Stomach (tissue), 9 donors: Measurements from ENCODE around the gene UXS1. TPM values are rescaled to one million over a fixed set of nuclear protein-coding genes. Genes with fewer than 3 reads are reported as not detected.
A peak's percentile ranks its signal among the peaks of the same experiment; 100 is the strongest.

Source experiments
- DNase-seq, 2 donors: peaks; one replicate each; pipeline versions ENCODE4 v3.0.0 to v3.0.0-alpha.2; 2013 to 2019
- H3K27ac ChIP-seq, 5 donors: fragments of 200-600 bp in 4 of 5; sonication (generic) in 4 of 5; one replicate each; pipeline ENCODE4 v1.5.1; 2013 to 2019; ENCODE audit warnings: mild to moderate bottlenecking in 1 of 5, moderate library complexity in 1 of 5
- H3K27me3 ChIP-seq, 3 donors: fragments of 200-600 bp; sonication (generic); one replicate each; pipeline ENCODE4 v1.5.1; 2017 to 2019; ENCODE audit warnings: mixed run types in 1 of 3
- H3K36me3 ChIP-seq, 4 donors: fragments of 200-600 bp; sonication (generic); 1 replicate in 3 of 4; 2 replicates in 1 of 4; pipeline ENCODE4 v1.5.1; 2016 to 2019
- H3K4me1 ChIP-seq, 4 donors: fragments of 200-600 bp; sonication (generic); one replicate each; pipeline ENCODE4 v1.5.1; 2016 to 2019
- H3K4me3 ChIP-seq, 4 donors: fragments of 200-600 bp; sonication (generic) in 3 of 4; one replicate each; pipeline ENCODE4 v1.5.1; 2016 to 2019; ENCODE audit warnings: mild to moderate bottlenecking in 1 of 4
- H3K9me3 ChIP-seq, 4 donors: fragments of 200-600 bp; sonication (generic); one replicate each; pipeline ENCODE4 v1.5.1; 2016 to 2019
- CTCF ChIP-seq, 7 experiments: fragments of 450-650 bp in 4 of 7; fragments of 200-600 bp in 3 of 7; sonication (generic) in 3 of 7; IDR thresholded peaks; one replicate each; pipeline ENCODE4 v1.5.1; 2016 to 2019; ENCODE audit warnings: antibody characterized with exemption in 7 of 7, control low read depth in 2 of 7, mild to moderate bottlenecking in 1 of 7
- EP300 ChIP-seq: sonication (generic); formaldehyde crosslinking; IDR thresholded peaks from one replicate; pipeline ENCODE4 v1.6.1; 2017; ENCODE audit warnings: antibody characterized with exemption
- POLR2A ChIP-seq, 4 donors: fragments of 450-650 bp; IDR thresholded peaks; one replicate each; pipeline ENCODE4 v1.6.1; 2016; ENCODE audit warnings: antibody characterized with exemption in 4 of 4, control low read depth in 2 of 4, mild to moderate bottlenecking in 1 of 4, moderate library complexity in 1 of 4
- POLR2AphosphoS5 ChIP-seq, 3 donors: sonication (generic); formaldehyde crosslinking; IDR thresholded peaks; one replicate each; pipeline ENCODE4 v1.6.1; 2016; ENCODE audit warnings: antibody characterized with exemption in 3 of 3
- WGBS, 5 donors: extraction: QIAGEN DNeasy Blood & Tissue Kit in 3 of 5; methylation state at CpG; one replicate each; pipeline versions ENCODE4 v1.1.5 to v1.1.7; 2013 to 2018; 5-methylcytosine and 5-hydroxymethylcytosine counted together
- intact Hi-C: fragments of 100-400 bp; cut with DNase I; formaldehyde crosslinking; loops from one replicate; pipeline ENCODE4 v1.15.1; 2023; ENCODE audit warnings: low total_unique reads
- polyA plus RNA-seq, 3 donors: library from polyadenylated mRNA; stranded (reverse); fragments of 200-250 nt; gene quantifications; one replicate each; pipeline ENCODE4 v1.2.3, GENCODE V29; 2013
- total RNA-seq, 5 donors: library from RNA; depleted of rRNA; stranded (reverse); fragments of >200 nt; gene quantifications; one replicate each; pipeline versions ENCODE4 v1.1.0 to v1.2.3, GENCODE V29; 2014 to 2016
- donor health status: healthy with polysubstance abuse.
- donor health status: Bipolar disorder and iron deficiency.
- donor health status: healthy.

Gene UXS1
- total and polyA plus RNA-seq, 8 donors, result 7.0 to 111 (median 16.8) TPM

GRCh38 chr2:106129150-106129549 is 65.0 kb downstream of the UXS1 start:
- no peak for TF ChIP-seq EP300
- no peak for TF ChIP-seq POLR2A (IDR thresholded peaks at IDR 0.05)
- no peak for TF ChIP-seq CTCF (IDR thresholded peaks at IDR 0.05)
- TF ChIP-seq POLR2AphosphoS5 (IDR thresholded peaks at IDR 0.05), result no peak
- 89 to 99% (median 93%) methylated on average over 2 of the region's 2 CpGs for WGBS, 5 donors
- peaks cover 11 to 46% (median 28%) of the 10 kb centered on the region in 4 donors for H3K4me1 ChIP-seq
- no peak overlapping the region for H3K27ac ChIP-seq
- no peak for DNase-seq
- no peaks in the 10 kb centered on the region for H3K9me3 ChIP-seq
- peaks cover 6 to 27% (median 25%) of the 10 kb centered on the region in 4 donors for H3K36me3 ChIP-seq
- H3K4me3 ChIP-seq, result no peak overlapping the region
- no peaks in the 10 kb centered on the region for H3K27me3 ChIP-seq
- intact Hi-C loops, result no loop called here

GRCh38 chr2:106127776-106128268 is 66.3 kb downstream of the UXS1 start:
- peak overlapping the region in 4 of 5 donors; percentile 9 to 42 (median 28) for H3K27ac ChIP-seq
- no peak for DNase-seq

GRCh38 chr2:106127282-106127771 is 66.8 kb downstream of the UXS1 start:
- 77 to 87% (median 82%) methylated on average over 5 of the region's 5 CpGs for WGBS, 5 donors
- Histone ChIP-seq H3K4me3 (no peak overlapping the region), H3K36me3 (peaks cover 6 to 38% (median 35%) of the 10 kb centered on the region in 4 donors), H3K4me1 (peaks cover 11 to 50% (median 33%) of the 10 kb centered on the region in 4 donors), H3K9me3 (no peaks in the 10 kb centered on the region), H3K27me3 (no peaks in the 10 kb centered on the region), H3K27ac (peak overlapping the region; percentile 9 to 53 (median 33))
- TF ChIP-seq EP300 (no peak), CTCF (IDR thresholded peaks at IDR 0.05) (no peak), POLR2A (IDR thresholded peaks at IDR 0.05) (no peak), POLR2AphosphoS5 (IDR thresholded peaks at IDR 0.05) (no peak)
- DNase-seq, result no peak
- intact Hi-C loops, result no loop called here

More at GRCh38 chr2:106127776-106128268, 66.3 kb downstream of the UXS1 start:
- H3K36me3 ChIP-seq, result peaks cover 6 to 33% (median 31%) of the 10 kb centered on the region in 4 donors
- intact Hi-C loops, result no loop called here
- peaks cover 11 to 50% (median 33%) of the 10 kb centered on the region in 4 donors for H3K4me1 ChIP-seq
- no peaks in the 10 kb centered on the region for H3K27me3 ChIP-seq
- no peaks in the 10 kb centered on the region for H3K9me3 ChIP-seq
- TF ChIP-seq POLR2A (IDR thresholded peaks at IDR 0.05) (no peak), POLR2AphosphoS5 (IDR thresholded peaks at IDR 0.05) (no peak), EP300 (no peak), CTCF (IDR thresholded peaks at IDR 0.05) (no peak)
- 95 to 97% (median 96%) methylated on average over 10 of the region's 10 CpGs for WGBS, 5 donors
- no peak overlapping the region for H3K4me3 ChIP-seq

- Histone ChIP-seq H3K27ac (peak overlapping the region in 4 of 5 donors; percentile 9 to 59 (median 48)), H3K27me3 (no peaks in the 10 kb centered on the region), H3K4me3 (no peak overlapping the region), H3K36me3 (peaks cover 10 to 44% (median 40%) of the 10 kb centered on the region in 4 donors), H3K4me1 (peaks cover 11 to 50% (median 35%) of the 10 kb centered on the region in 4 donors), H3K9me3 (no peaks in the 10 kb centered on the region)
- WGBS, 5 donors, result 44 to 68% (median 49%) methylated on average over 5 of the region's 5 CpGs
- TF ChIP-seq POLR2A (IDR thresholded peaks at IDR 0.05) (no peak), POLR2AphosphoS5 (IDR thresholded peaks at IDR 0.05) (no peak), EP300 (no peak), CTCF (IDR thresholded peaks at IDR 0.05) (no peak)
- intact Hi-C loops, result no loop called here
- peak in 1 of 2 donors; percentile 58 for DNase-seq
Measured at GRCh38 chr2:106126705-106127281, 67.3 kb downstream of the UXS1 start.
